B cell (primary cell): ENCODE measurements around the gene ADCY10. TPM values are rescaled to one million over a fixed set of nuclear protein-coding genes. Genes with fewer than 3 reads are reported as not detected.
"Not testable (repeated sequence)": the region's sequence is repeated elsewhere in the genome, so short reads cannot be mapped to it uniquely, and the experiment has no call there.

Source experiments
- ATAC-seq: fragments of 200-7000 bp; cut with Tn5 transposase; one replicate; pipeline ENCODE4 v1.10.0; 2021; ENCODE audit warnings: low read depth, mild to moderate bottlenecking, moderate number of reproducible peaks, moderate library complexity
- CTCF ChIA-PET: fragments of 350-600 bp; sonication (Branson Sonifier 250); formaldehyde crosslinking; loops from one replicate; lab custom pipeline; 2021; ENCODE audit warnings: antibody characterized with exemption, inconsistent platforms; lab: Charles Lee
- POLR2A ChIA-PET: fragments of 350-600 bp; sonication (Branson Sonifier 250); formaldehyde crosslinking; loops from one replicate; lab custom pipeline; 2021; ENCODE audit warnings: antibody characterized with exemption; lab: Charles Lee
- DNase-seq: peaks from one replicate; pipeline ENCODE4 v3.0.0; 2013
- H2AFZ ChIP-seq: 2 replicates; pipeline ENCODE4 v1.6.1; 2012; ENCODE audit warnings: mild to moderate bottlenecking, low read depth, low read length; ENCODE audit not compliant: insufficient read depth, poor library complexity, severe bottlenecking
- H3K27ac ChIP-seq, 2 donors: 1 replicate in 1 of 2; 2 replicates in 1 of 2; pipeline ENCODE4 v1.5.1; 2012 to 2013; ENCODE audit warnings: low read length in 2 of 2, mild to moderate bottlenecking in 2 of 2, moderate library complexity in 1 of 2
- H3K27me3 ChIP-seq, 4 experiments: fragments of 200-600 bp in 1 of 4; sonication (generic) in 1 of 4; replicated peaks in 1 of 4; 1 replicate in 2 of 4; 2 replicates in 2 of 4; pipeline versions ENCODE4 v1.6.1 to v1.7.0; 2013 to 2016; ENCODE audit warnings: low read length in 3 of 4, mild to moderate bottlenecking in 2 of 4, mixed read lengths in 1 of 4, moderate library complexity in 1 of 4; ENCODE audit not compliant: insufficient read depth in 4 of 4, control insufficient read depth in 3 of 4; ENCODE audit errors: control extremely low read depth in 1 of 4
- H3K36me3 ChIP-seq, 2 experiments: replicated peaks in 1 of 2; 1 replicate in 1 of 2; 2 replicates in 1 of 2; pipeline versions ENCODE4 v1.6.1 to v1.7.1; 2013; ENCODE audit warnings: low read length in 1 of 2; ENCODE audit not compliant: insufficient read depth in 2 of 2, control insufficient read depth in 1 of 2; ENCODE audit errors: control extremely low read depth in 1 of 2, extremely low read depth in 1 of 2
- H3K4me1 ChIP-seq, 2 donors: fragments of 200-600 bp in 1 of 2; sonication (generic) in 1 of 2; 1 replicate in 1 of 2; 2 replicates in 1 of 2; pipeline versions ENCODE4 v1.5.1 to v1.6.1; 2013 to 2017; ENCODE audit warnings: low read length in 2 of 2; ENCODE audit not compliant: control insufficient read depth in 2 of 2, insufficient read depth in 2 of 2
- H3K4me2 ChIP-seq: replicated peaks from 2 replicates; pipeline ENCODE3; 2012; ENCODE audit warnings: mild to moderate bottlenecking, low read depth, low read length; ENCODE audit not compliant: poor library complexity, severe bottlenecking
- H3K4me3 ChIP-seq, 5 experiments: fragments of 200-600 bp in 1 of 5; sonication (generic) in 1 of 5; 1 replicate in 3 of 5; 2 replicates in 2 of 5; pipeline versions ENCODE4 v1.5.1 to v1.7.0; 2011 to 2016; ENCODE audit warnings: low read length in 4 of 5, mild to moderate bottlenecking in 4 of 5, low read depth in 2 of 5, control low read depth in 1 of 5, moderate library complexity in 1 of 5; ENCODE audit not compliant: insufficient read depth in 1 of 5; ENCODE audit errors: control extremely low read depth in 1 of 5, extremely low read depth in 1 of 5
- H3K79me2 ChIP-seq: fragments of 200-600 bp; sonication (generic); one replicate; pipeline ENCODE4 v1.6.0; 2016; ENCODE audit warnings: low read length; ENCODE audit not compliant: control insufficient read depth, insufficient read depth
- H3K9ac ChIP-seq: fragments of 200-600 bp; sonication (generic); 2 replicates; pipeline ENCODE4 v1.6.1; 2017; ENCODE audit warnings: mild to moderate bottlenecking, low read length, moderate library complexity
- H3K9me3 ChIP-seq, 3 donors: one replicate each; pipeline versions ENCODE4 v1.6.1 to v1.7.1; 2013; ENCODE audit warnings: low read length in 2 of 3; ENCODE audit not compliant: control insufficient read depth in 2 of 3, insufficient read depth in 1 of 3; ENCODE audit errors: control extremely low read depth in 1 of 3
- H4K20me1 ChIP-seq: 2 replicates; pipeline ENCODE4 v1.6.0; 2012; ENCODE audit warnings: mild to moderate bottlenecking, low read length; ENCODE audit not compliant: insufficient read depth, control insufficient read depth, poor library complexity, severe bottlenecking
- H3K27ac Mint-ChIP-seq: one replicate; pipeline ENCODE4 v1.8.0; 2021; ENCODE audit warnings: mixed read lengths
- H3K27me3 Mint-ChIP-seq: one replicate; pipeline ENCODE4 v1.8.0; 2021; ENCODE audit warnings: mixed read lengths
- H3K4me1 Mint-ChIP-seq: one replicate; pipeline ENCODE4 v1.8.0; 2021; ENCODE audit warnings: mixed read lengths
- H3K4me3 Mint-ChIP-seq: one replicate; pipeline ENCODE4 v1.8.0; 2021; ENCODE audit warnings: mixed read lengths
- H3K9me3 Mint-ChIP-seq: one replicate; pipeline ENCODE4 v1.8.0; 2022; ENCODE audit warnings: mixed read lengths; ENCODE audit not compliant: insufficient read depth
- EZH2 ChIP-seq: IDR thresholded peaks from 2 replicates; pipeline ENCODE4 v1.6.1; 2012; ENCODE audit warnings: borderline replicate concordance, low read depth, mild to moderate bottlenecking, moderate library complexity, low read length; ENCODE audit not compliant: insufficient read depth, poor library complexity, severe bottlenecking
- WGBS: methylation state at CpG from one replicate; pipeline ENCODE4 v1.1.5; 2013; ENCODE audit warnings: missing lambda C conversion rate; ENCODE audit not compliant: insufficient coverage; 5-methylcytosine and 5-hydroxymethylcytosine counted together
- intact Hi-C: fragments of 100-400 bp; cut with micrococcal nuclease; formaldehyde crosslinking; loops from one replicate; pipeline ENCODE4 v1.10.0; 2022
- polyA plus RNA-seq: library from polyadenylated mRNA; depleted of rRNA; stranded (reverse); fragments of >200 nt; gene quantifications from 2 replicates; pipeline ENCODE4 v1.2.3, GENCODE V29; 2012
- total RNA-seq, 2 donors: library from RNA; stranded (reverse); fragments of 120-200 nt in 1 of 2; gene quantifications; 1 replicate in 1 of 2; 2 replicates in 1 of 2; pipeline versions ENCODE4 v1.2.3 to v1.2.4, GENCODE V29; 2013 to 2022
- TF ChIP-seq, protein P1 (sequence below): fragments of 200-600 bp; IDR thresholded peaks from one replicate; pipeline ENCODE4 v1.8.0; 2022; ENCODE audit warnings: antibody characterized with exemption, mild to moderate bottlenecking

The ADCY10 gene
- total and polyA plus RNA-seq, 2 donors (not counting 1 experiment from before 2014, with no cell fraction given): 0.15 TPM; not detected in 1

DNA sequence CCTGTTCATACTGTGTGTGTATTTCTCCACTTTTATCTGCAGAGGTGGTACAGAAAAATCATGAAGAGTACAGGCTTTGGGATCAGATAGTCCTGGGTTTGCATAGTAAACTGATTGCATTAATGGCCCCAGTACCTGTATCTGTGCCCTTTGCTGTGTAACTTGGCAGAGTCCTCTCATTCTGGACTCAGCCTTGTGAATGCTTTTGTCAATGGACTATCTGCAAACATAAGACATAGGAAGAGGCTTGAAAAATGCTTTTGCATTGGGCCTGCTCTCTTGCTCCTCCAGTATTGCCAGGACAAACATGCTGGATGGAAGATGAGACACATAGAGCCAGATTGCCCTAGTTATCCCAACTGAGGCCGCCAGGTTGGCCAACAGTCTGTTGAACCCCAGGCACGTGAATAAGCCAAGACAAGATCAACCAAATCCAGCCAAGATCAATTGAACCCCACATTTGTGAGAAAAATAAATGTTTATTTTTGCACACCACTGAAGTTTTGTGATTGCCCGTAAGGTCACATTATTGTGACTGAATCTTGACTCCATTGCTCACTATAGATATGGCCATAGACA lies 37.2 kb downstream of the ADCY10 start:
- Histone ChIP-seq H3K27me3 (no peaks in the 10 kb centered on the region), H3K79me2 (no peaks in the 10 kb centered on the region), H3K4me1 (no peaks in the 10 kb centered on the region), H3K9ac (no peak overlapping the region), H3K9me3 (no peaks in the 10 kb centered on the region), H3K4me3 (no peak overlapping the region), H2AFZ (no peak overlapping the region), H3K4me2 (no peak overlapping the region), H3K36me3 (no peaks in the 10 kb centered on the region), H3K27ac (no peak overlapping the region), H4K20me1 (no peaks in the 10 kb centered on the region)
- no peak overlapping the region for H3K27ac Mint-ChIP-seq
- H3K27me3 Mint-ChIP-seq: no peaks in the 10 kb centered on the region
- ChIA-PET POLR2A (no interaction called here), CTCF (no interaction called here)
- no CpG with 5 or more reads among the region's 3 CpGs for WGBS
- no peak for ATAC-seq
- H3K4me1 Mint-ChIP-seq: no peaks in the 10 kb centered on the region
- DNase-seq: no peak
- TF ChIP-seq, protein P1, sequence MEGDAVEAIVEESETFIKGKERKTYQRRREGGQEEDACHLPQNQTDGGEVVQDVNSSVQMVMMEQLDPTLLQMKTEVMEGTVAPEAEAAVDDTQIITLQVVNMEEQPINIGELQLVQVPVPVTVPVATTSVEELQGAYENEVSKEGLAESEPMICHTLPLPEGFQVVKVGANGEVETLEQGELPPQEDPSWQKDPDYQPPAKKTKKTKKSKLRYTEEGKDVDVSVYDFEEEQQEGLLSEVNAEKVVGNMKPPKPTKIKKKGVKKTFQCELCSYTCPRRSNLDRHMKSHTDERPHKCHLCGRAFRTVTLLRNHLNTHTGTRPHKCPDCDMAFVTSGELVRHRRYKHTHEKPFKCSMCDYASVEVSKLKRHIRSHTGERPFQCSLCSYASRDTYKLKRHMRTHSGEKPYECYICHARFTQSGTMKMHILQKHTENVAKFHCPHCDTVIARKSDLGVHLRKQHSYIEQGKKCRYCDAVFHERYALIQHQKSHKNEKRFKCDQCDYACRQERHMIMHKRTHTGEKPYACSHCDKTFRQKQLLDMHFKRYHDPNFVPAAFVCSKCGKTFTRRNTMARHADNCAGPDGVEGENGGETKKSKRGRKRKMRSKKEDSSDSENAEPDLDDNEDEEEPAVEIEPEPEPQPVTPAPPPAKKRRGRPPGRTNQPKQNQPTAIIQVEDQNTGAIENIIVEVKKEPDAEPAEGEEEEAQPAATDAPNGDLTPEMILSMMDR: no peak
- TF ChIP-seq EZH2: no peak
- H3K4me3 Mint-ChIP-seq: no peak overlapping the region
- intact Hi-C loops: no loop called here
- H3K9me3 Mint-ChIP-seq: no peaks in the 10 kb centered on the region

DNA sequence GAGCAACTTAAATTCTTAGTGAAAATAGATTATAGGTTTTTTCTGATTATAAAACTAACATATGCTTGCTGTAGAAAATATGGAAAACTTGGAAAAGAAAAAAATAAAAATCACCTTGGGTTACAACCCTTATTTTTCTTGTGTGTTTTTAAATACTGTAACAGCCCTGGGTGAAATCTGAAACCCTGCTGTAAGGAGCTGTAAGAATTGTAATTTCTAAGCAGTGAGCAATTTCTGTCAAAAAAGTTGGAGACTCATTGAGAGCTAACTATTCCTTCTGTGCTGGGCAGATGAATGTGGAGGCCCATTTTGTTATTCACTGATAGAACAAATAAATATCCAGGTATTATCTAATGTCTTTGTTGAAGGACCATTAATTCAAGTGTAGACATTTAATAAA lies 42.6 kb downstream of the ADCY10 start:
- no peaks in the 10 kb centered on the region for H3K27me3 ChIP-seq
- no peak overlapping the region for H3K4me2 ChIP-seq
- H3K4me3 ChIP-seq: no peak overlapping the region
- no peak overlapping the region for H3K4me3 Mint-ChIP-seq
- H2AFZ ChIP-seq: no peak overlapping the region
- intact Hi-C loops: no loop called here
- H3K4me1 ChIP-seq: no peaks in the 10 kb centered on the region
- H3K9ac ChIP-seq: no peak overlapping the region
- TF ChIP-seq, protein P1: no peak
- no peak for TF ChIP-seq EZH2
- ChIA-PET CTCF (interaction anchor here (0.6 kb wide), 1 partner anchor 749 kb away, joined by 5 read pairs; no protein-coding TSS in a partner anchor), POLR2A (no interaction called here)
- H3K4me1 Mint-ChIP-seq: no peaks in the 10 kb centered on the region
- no peaks in the 10 kb centered on the region for H3K79me2 ChIP-seq
- ATAC-seq (no peak), DNase-seq (no peak)
- no peaks in the 10 kb centered on the region for H3K9me3 ChIP-seq
- no peak overlapping the region for H3K27ac Mint-ChIP-seq
- H3K27ac ChIP-seq: no peak overlapping the region
- no peaks in the 10 kb centered on the region for H4K20me1 ChIP-seq
- H3K27me3 Mint-ChIP-seq: no peaks in the 10 kb centered on the region
- H3K36me3 ChIP-seq: no peaks in the 10 kb centered on the region
- no peaks in the 10 kb centered on the region for H3K9me3 Mint-ChIP-seq

DNA sequence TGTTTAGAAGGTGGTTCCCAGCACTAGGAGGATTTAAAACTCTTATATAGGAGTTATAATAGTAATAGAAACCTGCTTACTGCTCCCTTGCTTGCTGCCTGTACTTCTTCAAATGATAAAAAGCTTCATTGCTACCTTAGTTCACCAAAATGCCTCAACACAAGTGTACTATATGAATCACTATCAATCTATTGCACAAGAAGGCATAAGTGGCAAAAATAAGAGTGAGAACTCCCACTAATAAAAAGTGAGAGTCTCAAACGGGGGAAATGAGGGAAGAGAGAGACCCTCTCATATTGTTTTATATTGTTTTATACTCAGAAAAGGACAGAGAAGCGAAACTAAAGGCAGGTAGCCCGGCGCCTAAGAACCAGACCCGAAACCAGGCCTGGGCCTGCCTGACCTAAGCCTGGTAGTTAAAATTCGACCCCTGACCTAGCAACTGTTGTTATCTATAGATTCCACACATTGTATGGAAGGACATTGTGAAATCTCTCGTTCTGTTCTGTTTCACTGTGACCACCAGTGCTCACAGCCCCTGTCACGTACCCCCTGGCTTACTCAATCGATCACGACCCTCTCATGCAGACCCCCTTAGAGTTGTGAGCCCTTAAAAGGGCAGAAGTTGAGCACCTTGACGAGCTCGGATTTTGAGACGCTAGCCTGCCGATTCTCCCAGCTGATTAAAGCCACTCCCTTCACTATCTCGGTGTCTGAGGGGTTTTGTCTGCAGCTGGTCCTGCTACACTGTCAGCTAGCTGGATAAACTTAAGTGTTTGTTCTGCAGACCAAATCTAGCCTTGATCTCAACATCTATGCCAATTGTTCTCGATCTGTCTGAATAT lies 44.6 kb downstream of the ADCY10 start:
- H3K27me3 ChIP-seq, DNase-seq, H4K20me1 ChIP-seq, H2AFZ ChIP-seq, H3K9me3 Mint-ChIP-seq, intact Hi-C loops, H3K4me1 Mint-ChIP-seq, H3K4me3 Mint-ChIP-seq, H3K9me3 ChIP-seq, H3K9ac ChIP-seq, H3K4me3 ChIP-seq, POLR2A ChIA-PET, H3K4me1 ChIP-seq, H3K27ac ChIP-seq, H3K27ac Mint-ChIP-seq, H3K79me2 ChIP-seq, H3K27me3 Mint-ChIP-seq, H3K4me2 ChIP-seq, CTCF ChIA-PET, H3K36me3 ChIP-seq, ATAC-seq: not testable (repeated sequence)
- 85% methylated on average over 4 of the region's 16 CpGs for WGBS
